Testis (tissue), 2 donors: Measurements from ENCODE around the gene MAP2.

ENCODE experiments used
- CTCF ChIP-seq, 3 experiments: fragments of 450-650 bp in 2 of 3; fragments of 200-600 bp in 1 of 3; sonication (generic) in 1 of 3; IDR thresholded peaks; one replicate each; pipeline ENCODE4 v1.5.1; 2016 to 2019; ENCODE audit warnings: antibody characterized with exemption in 3 of 3, mild to moderate bottlenecking in 2 of 3, moderate library complexity in 1 of 3
- POLR2A ChIP-seq: fragments of 450-650 bp; IDR thresholded peaks from one replicate; pipeline ENCODE4 v1.6.1; 2017; ENCODE audit warnings: antibody characterized with exemption, mild to moderate bottlenecking, moderate library complexity

DNA sequence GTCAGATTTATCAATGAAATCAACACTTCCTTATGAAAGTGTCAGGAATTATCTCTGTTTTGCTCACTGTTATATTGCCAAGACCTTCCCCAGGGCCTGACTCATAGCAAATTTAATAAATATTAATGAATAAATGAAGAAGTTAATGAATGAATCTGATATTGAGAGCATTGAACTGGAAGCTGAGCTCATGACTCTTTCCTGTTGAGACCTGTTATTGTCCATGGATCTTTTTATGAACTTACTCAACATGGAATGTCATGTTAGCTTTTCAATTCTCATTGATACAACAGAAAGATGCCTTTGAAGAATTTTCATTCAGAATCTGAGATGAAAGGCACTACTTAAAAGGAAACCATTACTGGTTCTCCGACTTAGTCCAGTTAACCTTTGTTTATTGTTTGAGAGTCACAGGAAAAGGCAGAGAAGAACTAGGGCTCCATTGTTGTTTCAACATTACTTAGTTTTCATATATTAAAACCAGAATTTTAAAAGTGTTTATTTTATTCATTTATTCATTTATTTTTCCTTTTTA lies 257.4 kb downstream of the MAP2 start:
- TF ChIP-seq CTCF (IDR thresholded peaks at IDR 0.05) (no peak), POLR2A (no peak)
